Ovary (tissue), 9 donors: ENCODE data around the gene PLEKHA8. TPM values are rescaled to one million over a fixed set of nuclear protein-coding genes. Genes with fewer than 3 reads are reported as not detected.

Experiments used
- DNase-seq, 5 donors: peaks; one replicate each; pipeline ENCODE4 v3.0.0-alpha.2; 2019 to 2020
- H3K27ac ChIP-seq, 2 donors: fragments of 200-600 bp; one replicate each; pipeline versions ENCODE4 v1.5.1 to v1.8.0; 2019 to 2022
- H3K27me3 ChIP-seq: fragments of 200-600 bp; one replicate; pipeline ENCODE4 v1.8.0; 2022
- H3K36me3 ChIP-seq: fragments of 200-600 bp; sonication (generic); one replicate; pipeline ENCODE4 v1.5.1; 2019
- H3K4me1 ChIP-seq: one replicate; pipeline ENCODE4 v1.8.1; 2013; ENCODE audit warnings: mild to moderate bottlenecking, moderate library complexity; ENCODE audit not compliant: insufficient read depth
- H3K4me3 ChIP-seq: fragments of 200-600 bp; sonication (generic); one replicate; pipeline ENCODE4 v1.5.1; 2017
- H3K9me3 ChIP-seq, 2 donors: fragments of 200-600 bp in 1 of 2; sonication (generic) in 1 of 2; one replicate each; pipeline versions ENCODE4 v1.5.1 to v1.8.1; 2013 to 2019; ENCODE audit warnings: mild to moderate bottlenecking in 1 of 2, moderate library complexity in 1 of 2
- EP300 ChIP-seq: sonication (generic); formaldehyde crosslinking; IDR thresholded peaks from one replicate; pipeline ENCODE4 v1.6.1; 2017; ENCODE audit warnings: antibody characterized with exemption
- POLR2A ChIP-seq: fragments of 450-650 bp; IDR thresholded peaks from one replicate; pipeline ENCODE4 v1.6.1; 2017; ENCODE audit warnings: antibody characterized with exemption, mild to moderate bottlenecking, moderate library complexity
- WGBS, 3 donors: extraction: QIAGEN DNeasy Blood & Tissue Kit in 1 of 3; methylation state at CpG; one replicate each; pipeline versions ENCODE4 v1.1.5 to v1.1.7; 2013 to 2017; 5-methylcytosine and 5-hydroxymethylcytosine counted together
- intact Hi-C, 4 donors: fragments of 100-400 bp; cut with DNase I; formaldehyde crosslinking; loops; one replicate each; pipeline versions ENCODE4 v1.11.0 to v1.15.1; 2022 to 2023
- polyA plus RNA-seq, 2 donors: library from polyadenylated mRNA; stranded (reverse); fragments of 200-250 nt in 1 of 2; fragments of 350-450 nt in 1 of 2; fragmentation: Illumina TruSeq in 1 of 2; extraction: RNeasy Lipid Tissue Mini Kit (QIAGEN cat#74804) in 1 of 2; gene quantifications; one replicate each; pipeline ENCODE4 v1.2.3, GENCODE V29; 2013 to 2014
- total RNA-seq, 7 donors: library from RNA; depleted of rRNA in 2 of 7; stranded (reverse); fragments of >200 nt in 2 of 7; fragmentation: NEBNext Ultra II Directional in 3 of 7; extraction: Animal tissue kit (Norgen Biotek cat#: 25700) in 3 of 7; gene quantifications; one replicate each; pipeline versions ENCODE4 v1.1.0 to v1.2.4, GENCODE V29; 2016 to 2023
- TF ChIP-seq, protein P1 (sequence below), 3 donors: fragments of 450-650 bp in 2 of 3; fragments of 200-600 bp in 1 of 3; IDR thresholded peaks; one replicate each; pipeline versions ENCODE4 v1.5.1 to v1.8.0; 2016 to 2022; ENCODE audit warnings: antibody characterized with exemption in 3 of 3, mild to moderate bottlenecking in 1 of 3
- donor health status: DM: no; HTN: no; CAD: no; lungs with moderate emphysema.
- donor health status: DM: no; HTN: no; CAD: no.
- donor health status: Bipolar disorder and iron deficiency.
- donor health status: DM: yes; HTN: yes; CAD: no.
- donor health status: DM: no; HTN: no; CAD: no.
- donor health status: DM: yes; HTN: yes; CAD: no.

Gene PLEKHA8
- total and polyA plus RNA-seq, 9 donors = 3.1 to 12.8 (median 10.0) TPM

DNA sequence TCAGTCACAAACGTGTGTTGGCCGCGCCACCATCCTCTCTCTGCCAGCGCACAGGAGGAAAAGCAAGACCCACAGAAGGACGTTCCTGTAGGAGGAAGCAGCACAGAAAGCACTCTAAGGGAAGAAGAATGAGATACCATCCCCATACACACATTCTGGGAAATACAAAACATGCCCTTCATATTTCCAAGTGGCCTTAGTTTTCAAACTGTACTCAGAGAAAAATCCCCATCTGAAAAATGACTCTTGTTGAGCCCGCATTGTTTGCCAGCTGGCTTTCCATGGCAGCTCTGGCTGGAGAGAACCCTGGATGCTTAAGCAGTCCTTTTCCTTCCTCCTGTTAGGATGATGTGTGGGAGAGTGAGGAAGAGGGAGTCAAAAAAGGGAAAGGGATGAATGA lies 139.7 kb downstream of the PLEKHA8 start:
- TF ChIP-seq EP300 (no peak), POLR2A (no peak)
- TF ChIP-seq, protein P1, sequence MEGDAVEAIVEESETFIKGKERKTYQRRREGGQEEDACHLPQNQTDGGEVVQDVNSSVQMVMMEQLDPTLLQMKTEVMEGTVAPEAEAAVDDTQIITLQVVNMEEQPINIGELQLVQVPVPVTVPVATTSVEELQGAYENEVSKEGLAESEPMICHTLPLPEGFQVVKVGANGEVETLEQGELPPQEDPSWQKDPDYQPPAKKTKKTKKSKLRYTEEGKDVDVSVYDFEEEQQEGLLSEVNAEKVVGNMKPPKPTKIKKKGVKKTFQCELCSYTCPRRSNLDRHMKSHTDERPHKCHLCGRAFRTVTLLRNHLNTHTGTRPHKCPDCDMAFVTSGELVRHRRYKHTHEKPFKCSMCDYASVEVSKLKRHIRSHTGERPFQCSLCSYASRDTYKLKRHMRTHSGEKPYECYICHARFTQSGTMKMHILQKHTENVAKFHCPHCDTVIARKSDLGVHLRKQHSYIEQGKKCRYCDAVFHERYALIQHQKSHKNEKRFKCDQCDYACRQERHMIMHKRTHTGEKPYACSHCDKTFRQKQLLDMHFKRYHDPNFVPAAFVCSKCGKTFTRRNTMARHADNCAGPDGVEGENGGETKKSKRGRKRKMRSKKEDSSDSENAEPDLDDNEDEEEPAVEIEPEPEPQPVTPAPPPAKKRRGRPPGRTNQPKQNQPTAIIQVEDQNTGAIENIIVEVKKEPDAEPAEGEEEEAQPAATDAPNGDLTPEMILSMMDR (IDR thresholded peaks at IDR 0.05) = no peak
- Histone ChIP-seq H3K4me3 (no peak overlapping the region), H3K27me3 (no peaks in the 10 kb centered on the region), H3K9me3 (no peaks in the 10 kb centered on the region), H3K27ac (no peak overlapping the region), H3K36me3 (no peaks in the 10 kb centered on the region), H3K4me1 (peaks cover under 1% of the 10 kb centered on the region)
- intact Hi-C loops = loop anchor here in 1 of 4 donors (10.0 kb wide), 1 partner anchor 117 kb away; the partner anchor contains the start of gene ZNRF2
- DNase-seq = no peak
- 87 to 93% (median 91%) methylated on average over 6 of the region's 6 CpGs for WGBS, 3 donors

DNA sequence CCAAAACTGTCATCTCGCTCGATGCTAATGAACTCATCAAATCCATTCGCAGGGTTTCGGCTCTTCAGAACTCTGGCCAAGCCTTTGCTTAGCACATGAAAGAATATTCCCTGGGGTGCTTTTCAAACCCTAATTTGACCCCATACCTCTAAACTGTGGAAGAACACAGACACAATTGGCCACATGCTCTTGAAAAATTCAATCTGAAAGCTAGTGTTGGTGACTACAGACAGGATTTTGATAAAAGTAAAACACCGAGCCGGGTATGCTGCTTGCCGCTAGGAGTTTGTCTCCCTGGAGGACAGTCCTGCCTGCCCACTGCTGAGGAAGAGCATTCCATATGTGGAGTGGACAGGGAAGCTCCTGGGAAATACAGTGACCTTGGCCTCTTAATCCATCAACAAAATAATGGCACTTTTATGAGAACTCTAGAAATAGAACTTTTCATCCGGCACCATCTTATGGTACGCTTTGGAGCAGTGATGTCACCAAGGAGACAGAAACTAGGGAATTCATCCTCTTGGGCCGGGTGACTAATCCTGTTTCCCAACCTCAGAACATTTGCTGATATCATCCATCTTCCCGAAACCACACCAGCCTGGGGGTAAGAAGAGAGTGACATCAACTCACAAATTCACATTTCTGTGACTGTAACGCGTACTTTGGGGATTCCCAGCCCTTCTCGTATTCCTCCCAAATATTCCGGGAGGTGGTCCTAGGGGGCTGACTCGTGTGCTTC lies 140.8 kb downstream of the PLEKHA8 start:
- WGBS, 3 donors = 55 to 65% (median 61%) methylated on average over 16 of the region's 16 CpGs
- intact Hi-C loops = loop anchor here in 1 of 4 donors (10.0 kb wide), 1 partner anchor 116 kb away; the partner anchor contains the start of gene ZNRF2
- H3K27ac ChIP-seq = no peak overlapping the region
- TF ChIP-seq POLR2A = no peak
- H3K36me3 ChIP-seq = no peaks in the 10 kb centered on the region
- H3K9me3 ChIP-seq = no peaks in the 10 kb centered on the region
- H3K4me3 ChIP-seq = no peak overlapping the region
- peak in 1 of 5 donors; percentile 50 for DNase-seq
- H3K4me1 ChIP-seq = peaks cover 4% of the 10 kb centered on the region
- no peaks in the 10 kb centered on the region for H3K27me3 ChIP-seq

DNA sequence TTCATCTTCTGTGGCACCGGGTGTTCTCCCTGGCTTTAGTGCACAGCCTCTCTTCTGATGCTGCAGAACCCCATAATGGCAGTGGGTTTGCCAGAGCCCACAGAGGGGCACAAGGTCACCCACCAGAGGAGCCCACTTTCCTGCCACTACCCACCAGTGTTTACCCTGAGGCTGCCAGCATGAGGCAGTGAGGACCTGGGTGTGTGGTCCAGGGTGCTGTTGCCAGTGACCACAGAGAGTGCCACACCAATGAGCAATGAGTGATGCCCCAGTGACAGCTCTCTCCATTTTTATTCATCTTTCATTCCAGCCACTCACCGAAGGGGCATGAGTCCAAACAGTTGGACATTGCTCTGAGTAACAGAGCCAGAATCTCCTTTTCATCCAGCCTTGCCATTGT lies 141.4 kb downstream of the PLEKHA8 start:
- peaks cover 4% of the 10 kb centered on the region for H3K4me1 ChIP-seq
- WGBS, 3 donors = 82 to 84% (median 83%) methylated on average over 2 of the region's 2 CpGs
- intact Hi-C loops = loop anchor here in 1 of 4 donors (10.0 kb wide), 1 partner anchor 115 kb away; the partner anchor contains the start of gene ZNRF2

DNA sequence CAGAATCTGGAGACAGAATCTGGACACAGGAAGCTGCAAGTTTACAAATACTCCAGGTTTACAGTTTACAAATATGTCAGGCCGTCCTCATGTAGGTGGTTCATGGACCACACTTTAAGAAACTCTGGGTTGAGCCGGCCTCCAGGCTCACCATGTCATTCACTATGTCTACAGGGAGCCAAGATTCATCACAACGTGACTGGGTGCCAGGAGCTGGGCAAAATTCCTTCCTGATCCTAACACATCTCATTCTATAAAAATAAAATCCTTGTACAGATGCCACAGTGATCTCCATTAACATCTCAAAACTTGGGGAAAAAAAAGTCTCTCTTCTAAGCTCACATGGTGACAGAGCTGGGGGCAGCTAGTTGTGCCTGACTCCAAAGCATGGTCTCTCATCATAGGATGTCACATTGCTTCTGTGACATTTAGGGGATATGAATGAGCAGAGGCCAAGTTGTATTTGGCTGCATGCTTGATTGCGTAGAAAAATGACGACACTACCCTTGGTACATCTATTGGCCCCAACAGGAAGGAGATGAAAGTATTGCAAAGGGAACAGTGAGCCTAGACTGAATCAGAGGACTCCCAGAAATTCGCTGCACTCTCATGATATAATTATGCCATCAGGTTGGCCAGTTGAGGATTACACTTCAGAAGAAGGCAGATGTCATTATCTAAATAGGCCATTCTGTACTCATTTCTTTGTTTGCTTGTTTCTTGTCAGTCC lies 142.4 kb downstream of the PLEKHA8 start:
- TF ChIP-seq EP300 (no peak), POLR2A (no peak)
- TF ChIP-seq, protein P1 (IDR thresholded peaks at IDR 0.05) = no peak
- 84 to 87% (median 86%) methylated on average over 6 of the region's 6 CpGs for WGBS, 3 donors
- Histone ChIP-seq H3K4me3 (no peak overlapping the region), H3K27me3 (no peaks in the 10 kb centered on the region), H3K4me1 (peaks cover 4% of the 10 kb centered on the region), H3K9me3 (no peaks in the 10 kb centered on the region), H3K27ac (no peak overlapping the region), H3K36me3 (no peaks in the 10 kb centered on the region)
- intact Hi-C loops = no loop called here
- DNase-seq = no peak

More for the DNA sequence above, 141.4 kb downstream of the PLEKHA8 start:
- DNase-seq = no peak
- H3K9me3 ChIP-seq = no peaks in the 10 kb centered on the region
- H3K4me3 ChIP-seq = no peak overlapping the region
- H3K27me3 ChIP-seq = no peaks in the 10 kb centered on the region
- no peaks in the 10 kb centered on the region for H3K36me3 ChIP-seq
- TF ChIP-seq POLR2A = no peak
- TF ChIP-seq EP300 = no peak
- TF ChIP-seq, protein P1 (IDR thresholded peaks at IDR 0.05) = no peak
- no peak overlapping the region for H3K27ac ChIP-seq
